ENCODE results near the gene ERG28. TPM values are rescaled to one million over a fixed set of nuclear protein-coding genes. Genes with fewer than 3 reads are reported as not detected.

The ERG28 gene
- total RNA-seq, 4 donors from 2014 or later, result 3.7 to 6.4 (median 4.7) TPM

DNA sequence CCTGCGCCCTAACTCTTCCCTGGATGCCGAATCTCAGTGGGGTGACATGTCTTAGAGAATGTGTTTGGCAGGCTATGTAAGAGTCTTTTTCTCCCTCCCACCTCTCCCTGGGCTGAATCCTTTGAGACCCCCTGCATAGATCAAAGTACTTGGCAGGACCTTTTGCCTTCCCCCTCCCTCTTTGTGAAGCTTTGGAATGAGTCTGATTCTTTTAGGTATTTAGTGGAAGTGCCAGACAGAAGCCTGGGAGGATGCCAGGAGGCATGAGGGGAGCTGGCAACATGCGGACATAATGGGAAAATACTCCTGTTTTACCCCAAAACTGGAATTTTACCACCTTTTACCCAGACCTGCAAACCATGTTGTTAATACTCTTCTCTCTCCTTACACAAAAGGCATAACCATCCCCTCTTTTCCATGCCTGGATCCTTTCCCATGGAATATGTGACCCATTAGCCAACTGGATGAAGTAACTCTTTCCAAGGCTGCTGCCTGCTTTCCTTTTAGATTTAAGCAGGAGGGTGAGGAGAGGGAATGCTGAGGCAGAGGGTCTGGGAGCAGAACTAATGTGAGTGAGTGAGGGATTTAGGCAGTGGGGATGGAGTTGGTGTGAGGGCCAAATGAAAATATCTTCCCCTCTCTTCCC lies 42.1 kb upstream of the ERG28 start:
- ATAC-seq (no peak), DNase-seq (no peak)
- TF ChIP-seq, protein P1, sequence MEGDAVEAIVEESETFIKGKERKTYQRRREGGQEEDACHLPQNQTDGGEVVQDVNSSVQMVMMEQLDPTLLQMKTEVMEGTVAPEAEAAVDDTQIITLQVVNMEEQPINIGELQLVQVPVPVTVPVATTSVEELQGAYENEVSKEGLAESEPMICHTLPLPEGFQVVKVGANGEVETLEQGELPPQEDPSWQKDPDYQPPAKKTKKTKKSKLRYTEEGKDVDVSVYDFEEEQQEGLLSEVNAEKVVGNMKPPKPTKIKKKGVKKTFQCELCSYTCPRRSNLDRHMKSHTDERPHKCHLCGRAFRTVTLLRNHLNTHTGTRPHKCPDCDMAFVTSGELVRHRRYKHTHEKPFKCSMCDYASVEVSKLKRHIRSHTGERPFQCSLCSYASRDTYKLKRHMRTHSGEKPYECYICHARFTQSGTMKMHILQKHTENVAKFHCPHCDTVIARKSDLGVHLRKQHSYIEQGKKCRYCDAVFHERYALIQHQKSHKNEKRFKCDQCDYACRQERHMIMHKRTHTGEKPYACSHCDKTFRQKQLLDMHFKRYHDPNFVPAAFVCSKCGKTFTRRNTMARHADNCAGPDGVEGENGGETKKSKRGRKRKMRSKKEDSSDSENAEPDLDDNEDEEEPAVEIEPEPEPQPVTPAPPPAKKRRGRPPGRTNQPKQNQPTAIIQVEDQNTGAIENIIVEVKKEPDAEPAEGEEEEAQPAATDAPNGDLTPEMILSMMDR (IDR thresholded peaks at IDR 0.05 in 4 of 5, conservative IDR thresholded peaks at IDR 0.05 in 1 of 5), result no peak
- no peak for TF ChIP-seq POLR2A (IDR thresholded peaks at IDR 0.05)
- Histone ChIP-seq H3K4me1 (peaks cover 3 to 11% of the 10 kb centered on the region in 2 donors), H3K27ac (no peak overlapping the region), H3K9me3 (no peaks in the 10 kb centered on the region), H3K27me3 (no peaks in the 10 kb centered on the region), H3K36me3 (peaks cover 0 to 4% of the 10 kb centered on the region in 2 donors), H3K4me3 (no peak overlapping the region)
- intact Hi-C loops (cut with DNase I; ENCODE audit: low total_unique reads), result no loop called here
- in situ Hi-C loops (cut with MboI; ENCODE audit: low sequenced_read_pairs in 4 of 4), result loop anchor here in 2 of 4 donors (10.0 to 25.0 kb wide), 2 partner anchors 202 to 685 kb away; partner anchors contain the start of gene ESRRB (in 1 of the 2)

DNA sequence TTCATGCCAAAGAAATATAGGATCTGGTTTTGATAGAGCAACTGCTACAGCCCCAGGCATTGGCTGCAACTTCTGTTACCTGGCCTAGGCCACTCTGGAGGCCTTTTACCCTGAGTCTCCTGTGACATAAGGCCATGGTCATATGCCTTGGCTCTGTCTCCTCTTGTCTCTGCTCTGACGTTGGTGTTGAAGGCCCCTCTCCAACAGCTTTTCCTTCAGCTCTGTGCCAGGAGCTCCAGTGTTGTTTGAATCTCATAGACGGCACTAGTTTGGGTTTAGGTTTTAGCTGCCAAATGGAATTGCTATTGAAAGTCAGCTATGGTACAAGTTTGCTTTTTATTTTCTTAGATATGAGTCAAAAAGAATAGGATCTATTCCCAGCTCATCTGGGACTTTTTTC lies 41.4 kb upstream of the ERG28 start:
- intact Hi-C loops (cut with DNase I; ENCODE audit: low total_unique reads), result no loop called here
- no peaks in the 10 kb centered on the region for H3K27me3 ChIP-seq
- H3K4me3 ChIP-seq, result no peak overlapping the region
- DNase-seq (no peak), ATAC-seq (no peak)
- TF ChIP-seq, protein P1 (IDR thresholded peaks at IDR 0.05 in 4 of 5, conservative IDR thresholded peaks at IDR 0.05 in 1 of 5), result no peak
- no peak for TF ChIP-seq POLR2A (IDR thresholded peaks at IDR 0.05)
- peaks cover 0 to 4% of the 10 kb centered on the region in 2 donors for H3K36me3 ChIP-seq
- in situ Hi-C loops (cut with MboI; ENCODE audit: low sequenced_read_pairs in 4 of 4), result loop anchor here in 2 of 4 donors (10.0 to 25.0 kb wide), 2 partner anchors 203 to 685 kb away; partner anchors contain the start of gene ESRRB (in 1 of the 2)
- H3K27ac ChIP-seq, result no peak overlapping the region
- H3K4me1 ChIP-seq, result peaks cover 3 to 11% of the 10 kb centered on the region in 2 donors
- no peaks in the 10 kb centered on the region for H3K9me3 ChIP-seq

DNA sequence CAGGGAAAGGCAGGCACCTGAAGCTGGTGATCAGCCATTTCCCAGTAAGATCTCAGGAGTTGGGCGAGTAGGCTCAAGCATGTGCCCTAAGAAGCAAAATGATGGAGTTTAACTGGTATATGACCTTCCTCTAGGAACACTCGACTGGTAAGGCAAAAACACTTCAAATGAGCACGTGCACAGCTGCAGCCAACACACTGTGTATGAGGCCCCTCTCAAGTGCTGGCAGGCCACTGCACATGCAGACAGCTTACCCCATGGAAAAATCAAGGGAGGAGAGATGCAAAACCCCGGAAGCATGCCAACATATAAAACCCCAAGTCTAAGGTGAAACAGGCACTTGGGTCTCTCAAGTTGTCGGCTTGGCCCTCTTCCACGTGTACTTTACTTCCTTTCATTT lies 39.6 kb upstream of the ERG28 start:
- Histone ChIP-seq H3K4me1 (peaks cover 3 to 11% of the 10 kb centered on the region in 2 donors), H3K4me3 (no peak overlapping the region), H3K36me3 (peaks cover 0 to 4% of the 10 kb centered on the region in 2 donors), H3K27ac (no peak overlapping the region), H3K27me3 (no peaks in the 10 kb centered on the region), H3K9me3 (no peaks in the 10 kb centered on the region)
- intact Hi-C loops (cut with DNase I; ENCODE audit: low total_unique reads) (no loop called here), in situ Hi-C loops (cut with MboI; ENCODE audit: low sequenced_read_pairs in 4 of 4) (loop anchor here in 2 of 4 donors (10.0 to 25.0 kb wide), 2 partner anchors 205 to 687 kb away; partner anchors contain the start of gene ESRRB (in 1 of the 2))
- DNase-seq, result no peak
- TF ChIP-seq, protein P1 (IDR thresholded peaks at IDR 0.05 in 4 of 5, conservative IDR thresholded peaks at IDR 0.05 in 1 of 5), result no peak
- TF ChIP-seq POLR2A (IDR thresholded peaks at IDR 0.05), result no peak
- ATAC-seq, result no peak

DNA sequence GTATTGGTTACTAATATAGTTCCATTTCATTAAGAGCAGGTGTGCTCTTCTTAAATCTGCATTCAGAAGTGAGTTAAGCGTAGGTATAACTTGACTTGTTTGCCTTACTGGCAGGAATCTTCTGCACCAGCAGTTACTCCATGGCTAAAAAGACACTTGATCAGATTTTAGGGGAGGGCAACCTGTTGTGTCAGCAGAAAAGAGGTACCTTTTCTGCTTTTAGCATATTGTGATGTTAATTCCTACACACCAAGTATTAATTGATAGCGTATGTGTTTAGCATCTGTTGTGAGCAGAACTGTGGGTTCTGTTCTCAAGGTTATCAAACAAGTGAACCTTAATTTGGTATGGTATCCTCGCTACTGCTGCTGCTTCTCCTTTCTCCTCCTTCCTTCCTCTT lies 38.7 kb upstream of the ERG28 start:
- no peaks in the 10 kb centered on the region for H3K9me3 ChIP-seq
- no peak for TF ChIP-seq POLR2A (IDR thresholded peaks at IDR 0.05)
- TF ChIP-seq, protein P1 (IDR thresholded peaks at IDR 0.05 in 4 of 5, conservative IDR thresholded peaks at IDR 0.05 in 1 of 5), result no peak
- no peak overlapping the region for H3K4me3 ChIP-seq
- peaks cover 0 to 4% of the 10 kb centered on the region in 2 donors for H3K36me3 ChIP-seq
- peaks cover 3 to 11% of the 10 kb centered on the region in 2 donors for H3K4me1 ChIP-seq
- intact Hi-C loops (cut with DNase I; ENCODE audit: low total_unique reads) (no loop called here), in situ Hi-C loops (cut with MboI; ENCODE audit: low sequenced_read_pairs in 4 of 4) (no loop called here)
- H3K27me3 ChIP-seq, result no peaks in the 10 kb centered on the region
- ATAC-seq, result no peak
- no peak for DNase-seq
- no peak overlapping the region for H3K27ac ChIP-seq

Measured in gastrocnemius medialis (tissue), 4 donors.